Measurements from ENCODE around the gene EIF4H. TPM values are rescaled to one million over a fixed set of nuclear protein-coding genes. Genes with fewer than 3 reads are reported as not detected.
A peak's percentile ranks its signal among the peaks of the same experiment; 100 is the strongest.

The EIF4H gene
- total RNA-seq (2014; rRNA removed; shearing (Covaris generic)) (298 and 309 TPM in 2 replicates), polyA plus RNA-seq (2016; fragmentation: Nextera tagmentation; extraction: Ambion mirVana) (183 and 197 TPM in 2 replicates)
- long read RNA-seq, transcript EIF4H-201 (7 exons, 2,679 nt), result minor isoform, 9 of 238 reads
- long read RNA-seq, transcript EIF4H-202 (6 exons, 2,503 nt), result major isoform, 202 of 238 reads
- long read RNA-seq, partial matches to known transcripts, result 25 of 238 reads
- long read RNA-seq, other reads (novel, unspliced or antisense), result 2 of 238 reads

- peaks cover 38% of the 10 kb centered on the region for H4K20me1 ChIP-seq (replicated peaks; ENCODE audit: insufficient read depth)
- H3K4me3 Mint-ChIP-seq, result peak within 1 kb of the TSS; percentile 95
- no peaks in the 10 kb centered on the region for H3K9me3 Mint-ChIP-seq
- H3K27ac Mint-ChIP-seq, result peak within 1 kb of the TSS; percentile 95
- TF ChIP-seq JUNB (IDR thresholded peaks at IDR 0.05; ENCODE audit: unreplicated experiment) (no peak), EZH2 (IDR thresholded peaks at IDR 0.05; ENCODE audit: low read depth, unreplicated experiment) (no peak), EZH2phosphoT487 (IDR thresholded peaks at IDR 0.05; ENCODE audit: unreplicated experiment) (no peak), CTCF (conservative IDR thresholded peaks at IDR 0.05; ENCODE audit: low read depth in 2 of 2) (no peak), ZNF114 (CRISPR knock-in tag; IDR thresholded peaks at IDR 0.05) (0 out of 2 replicates have a peak, but pooled peaks have one; percentile 69), ETS1 (IDR thresholded peaks at IDR 0.05) (no peak), CREB1 (CRISPR knock-in tag; IDR thresholded peaks at IDR 0.05; ENCODE audit: low read depth) (peak; percentile 49), POLR2AphosphoS5 (IDR thresholded peaks at IDR 0.05; ENCODE audit: low read depth) (peak; percentile 86), ZNF331 (CRISPR knock-in tag; IDR thresholded peaks at IDR 0.05; ENCODE audit: low read depth) (no peak)
- TF ChIP-seq, protein P1, sequence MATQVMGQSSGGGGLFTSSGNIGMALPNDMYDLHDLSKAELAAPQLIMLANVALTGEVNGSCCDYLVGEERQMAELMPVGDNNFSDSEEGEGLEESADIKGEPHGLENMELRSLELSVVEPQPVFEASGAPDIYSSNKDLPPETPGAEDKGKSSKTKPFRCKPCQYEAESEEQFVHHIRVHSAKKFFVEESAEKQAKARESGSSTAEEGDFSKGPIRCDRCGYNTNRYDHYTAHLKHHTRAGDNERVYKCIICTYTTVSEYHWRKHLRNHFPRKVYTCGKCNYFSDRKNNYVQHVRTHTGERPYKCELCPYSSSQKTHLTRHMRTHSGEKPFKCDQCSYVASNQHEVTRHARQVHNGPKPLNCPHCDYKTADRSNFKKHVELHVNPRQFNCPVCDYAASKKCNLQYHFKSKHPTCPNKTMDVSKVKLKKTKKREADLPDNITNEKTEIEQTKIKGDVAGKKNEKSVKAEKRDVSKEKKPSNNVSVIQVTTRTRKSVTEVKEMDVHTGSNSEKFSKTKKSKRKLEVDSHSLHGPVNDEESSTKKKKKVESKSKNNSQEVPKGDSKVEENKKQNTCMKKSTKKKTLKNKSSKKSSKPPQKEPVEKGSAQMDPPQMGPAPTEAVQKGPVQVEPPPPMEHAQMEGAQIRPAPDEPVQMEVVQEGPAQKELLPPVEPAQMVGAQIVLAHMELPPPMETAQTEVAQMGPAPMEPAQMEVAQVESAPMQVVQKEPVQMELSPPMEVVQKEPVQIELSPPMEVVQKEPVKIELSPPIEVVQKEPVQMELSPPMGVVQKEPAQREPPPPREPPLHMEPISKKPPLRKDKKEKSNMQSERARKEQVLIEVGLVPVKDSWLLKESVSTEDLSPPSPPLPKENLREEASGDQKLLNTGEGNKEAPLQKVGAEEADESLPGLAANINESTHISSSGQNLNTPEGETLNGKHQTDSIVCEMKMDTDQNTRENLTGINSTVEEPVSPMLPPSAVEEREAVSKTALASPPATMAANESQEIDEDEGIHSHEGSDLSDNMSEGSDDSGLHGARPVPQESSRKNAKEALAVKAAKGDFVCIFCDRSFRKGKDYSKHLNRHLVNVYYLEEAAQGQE (IDR thresholded peaks at IDR 0.05; ENCODE audit: unreplicated experiment), result no peak
- H3K4me1 ChIP-seq (ENCODE audit: insufficient read depth), result peaks cover 21% of the 10 kb centered on the region
- peaks cover 6% of the 10 kb centered on the region for H3K27me3 Mint-ChIP-seq (ENCODE audit: insufficient read depth, low read depth, poor library complexity)
- H2AFZ ChIP-seq, result peak within 1 kb of the TSS; percentile 76; the same call in 1 of the 2 replicates
- H3K79me2 ChIP-seq (replicated peaks; ENCODE audit: insufficient read depth), result peaks cover 48% of the 10 kb centered on the region
- peaks cover 8% of the 10 kb centered on the region for H3F3A ChIP-seq (replicated peaks; ENCODE audit: low read depth)
- no peaks in the 10 kb centered on the region for H3K9me2 ChIP-seq (ENCODE audit: insufficient read depth)
- peak within 1 kb of the TSS; percentile 94 for H3K4me2 ChIP-seq
- H3K27me3 ChIP-seq (ENCODE audit: insufficient read depth), result no peaks in the 10 kb centered on the region
- ATAC-seq (peak; percentile 92), DNase-seq (ENCODE audit: low spot score) (peak; percentile 95)
- H3K4me1 Mint-ChIP-seq, result peaks cover 37% of the 10 kb centered on the region
- peaks cover 7% of the 10 kb centered on the region; the same call in 1 of the 2 replicates for H3K36me3 ChIP-seq (ENCODE audit: insufficient read depth)
- peaks cover 31% of the 10 kb centered on the region for H3K36me3 Mint-ChIP-seq (ENCODE audit: low read depth)
- peak within 1 kb of the TSS; percentile 88 for H3K27ac ChIP-seq (ENCODE audit: low read depth)
- H3K4me3 ChIP-seq, result peak within 1 kb of the TSS; percentile 81
Observed at GRCh38 chr7:74173866-74174605, at the start of gene EIF4H. Gene EIF4H, plus strand, starts transcription at chr7:74174356. Its CDS starts 28 bp downstream, at chr7:74174384.

All from GM23338 (cell line).